Nephron progenitor cell (in vitro differentiated cells): Measurements from ENCODE around the gene FREY1.
A peak's percentile ranks its signal among the peaks of the same experiment; 100 is the strongest.

Source experiments
- DNase-seq: peaks from one replicate; pipeline ENCODE4 v3.0.0; 2021
- H3K27ac Mint-ChIP-seq: 2 replicates; pipeline ENCODE4 v1.8.0; 2021; ENCODE audit warnings: mild to moderate bottlenecking, moderate library complexity, mixed read lengths
- H3K27me3 Mint-ChIP-seq: 2 replicates; pipeline ENCODE4 v1.8.0; 2021; ENCODE audit warnings: mild to moderate bottlenecking, low read depth, mixed read lengths; ENCODE audit not compliant: poor library complexity
- H3K36me3 Mint-ChIP-seq: 2 replicates; pipeline ENCODE4 v1.8.0; 2021; ENCODE audit warnings: low read depth, mixed read lengths
- H3K4me1 Mint-ChIP-seq: 2 replicates; pipeline ENCODE4 v1.8.0; 2021; ENCODE audit warnings: mixed read lengths
- H3K4me3 Mint-ChIP-seq: 2 replicates; pipeline ENCODE4 v1.8.0; 2021; ENCODE audit warnings: mild to moderate bottlenecking, moderate library complexity, mixed read lengths
- H3K9me3 Mint-ChIP-seq: 2 replicates; pipeline ENCODE4 v1.8.0; 2021; ENCODE audit warnings: mild to moderate bottlenecking, moderate library complexity, mixed read lengths
- TF ChIP-seq, protein P1 (sequence below): fragments of 200-600 bp; sonication (generic); IDR thresholded peaks from 2 replicates; pipeline ENCODE4 v1.5.0; 2021; ENCODE audit warnings: antibody characterized with exemption

Gene FREY1

DNA sequence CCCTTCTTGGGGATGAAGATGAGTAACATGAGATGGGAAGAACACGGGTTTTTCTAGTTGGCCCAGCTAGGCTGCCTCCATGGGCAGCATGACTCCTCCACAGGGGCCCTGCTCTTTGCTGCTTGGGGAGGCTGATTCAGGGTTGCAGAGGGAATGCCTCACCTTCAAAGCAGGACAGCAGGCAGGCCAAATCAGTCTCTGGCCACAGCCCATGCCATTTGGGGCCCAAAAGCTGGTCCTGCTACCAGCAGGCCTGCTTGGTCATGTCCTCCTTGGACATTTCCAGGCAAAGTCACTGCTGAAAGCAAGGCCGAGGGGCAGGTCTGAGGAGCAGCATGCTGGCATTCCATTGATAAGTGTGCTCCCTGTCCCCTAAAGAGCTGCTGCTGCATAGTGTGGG is 35.4 kb downstream of the FREY1 start:
- Mint-ChIP-seq H3K4me3 (no peak overlapping the region), H3K36me3 (peaks cover 30% of the 10 kb centered on the region), H3K4me1 (no peaks in the 10 kb centered on the region), H3K27ac (peak overlapping the region; percentile 23), H3K9me3 (no peaks in the 10 kb centered on the region), H3K27me3 (no peaks in the 10 kb centered on the region)
- no peak for DNase-seq
- TF ChIP-seq, protein P1, sequence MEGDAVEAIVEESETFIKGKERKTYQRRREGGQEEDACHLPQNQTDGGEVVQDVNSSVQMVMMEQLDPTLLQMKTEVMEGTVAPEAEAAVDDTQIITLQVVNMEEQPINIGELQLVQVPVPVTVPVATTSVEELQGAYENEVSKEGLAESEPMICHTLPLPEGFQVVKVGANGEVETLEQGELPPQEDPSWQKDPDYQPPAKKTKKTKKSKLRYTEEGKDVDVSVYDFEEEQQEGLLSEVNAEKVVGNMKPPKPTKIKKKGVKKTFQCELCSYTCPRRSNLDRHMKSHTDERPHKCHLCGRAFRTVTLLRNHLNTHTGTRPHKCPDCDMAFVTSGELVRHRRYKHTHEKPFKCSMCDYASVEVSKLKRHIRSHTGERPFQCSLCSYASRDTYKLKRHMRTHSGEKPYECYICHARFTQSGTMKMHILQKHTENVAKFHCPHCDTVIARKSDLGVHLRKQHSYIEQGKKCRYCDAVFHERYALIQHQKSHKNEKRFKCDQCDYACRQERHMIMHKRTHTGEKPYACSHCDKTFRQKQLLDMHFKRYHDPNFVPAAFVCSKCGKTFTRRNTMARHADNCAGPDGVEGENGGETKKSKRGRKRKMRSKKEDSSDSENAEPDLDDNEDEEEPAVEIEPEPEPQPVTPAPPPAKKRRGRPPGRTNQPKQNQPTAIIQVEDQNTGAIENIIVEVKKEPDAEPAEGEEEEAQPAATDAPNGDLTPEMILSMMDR: no peak

DNA sequence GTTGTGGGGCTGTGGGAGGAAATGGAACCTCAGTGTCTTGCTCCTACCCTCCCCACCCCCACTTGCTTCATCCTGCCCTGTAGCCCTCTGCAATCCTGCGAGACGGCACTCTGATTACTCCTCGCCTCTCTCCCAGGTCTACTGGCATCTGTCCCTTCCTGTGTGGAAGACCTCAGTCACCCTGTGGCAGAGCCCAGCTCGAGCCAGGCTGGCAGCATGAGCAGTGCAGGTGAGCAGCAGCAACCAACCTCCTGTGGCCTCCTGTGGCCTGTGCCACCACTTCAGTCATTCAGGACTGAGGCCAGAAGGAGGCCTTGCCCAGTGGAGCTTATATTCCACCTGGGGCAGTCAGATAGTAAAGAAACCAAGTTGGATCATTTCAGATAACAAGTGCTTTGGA is 36.4 kb downstream of the FREY1 start:
- peaks cover 3% of the 10 kb centered on the region for H3K27me3 Mint-ChIP-seq
- no peak for DNase-seq
- peaks cover 33% of the 10 kb centered on the region for H3K36me3 Mint-ChIP-seq
- no peak overlapping the region for H3K4me3 Mint-ChIP-seq
- H3K9me3 Mint-ChIP-seq: no peaks in the 10 kb centered on the region
- no peak overlapping the region for H3K27ac Mint-ChIP-seq
- H3K4me1 Mint-ChIP-seq: peaks cover 4% of the 10 kb centered on the region
- TF ChIP-seq, protein P1: no peak

DNA sequence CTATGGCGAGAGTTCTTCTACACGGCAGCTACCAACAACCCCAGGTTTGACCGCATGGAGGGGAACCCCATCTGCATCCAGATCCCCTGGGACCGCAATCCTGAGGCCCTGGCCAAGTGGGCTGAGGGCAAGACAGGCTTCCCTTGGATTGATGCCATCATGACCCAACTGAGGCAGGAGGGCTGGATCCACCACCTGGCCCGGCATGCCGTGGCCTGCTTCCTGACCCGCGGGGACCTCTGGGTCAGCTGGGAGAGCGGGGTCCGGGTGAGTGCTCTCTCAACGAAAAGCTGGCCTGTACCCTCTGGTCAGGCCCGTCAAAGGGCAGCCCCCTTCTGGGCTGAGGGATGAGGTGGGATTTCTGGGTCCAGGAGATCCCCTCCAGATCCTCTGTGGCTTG is 37.5 kb downstream of the FREY1 start:
- peaks cover 9% of the 10 kb centered on the region for H3K4me1 Mint-ChIP-seq
- DNase-seq: no peak
- peaks cover 3% of the 10 kb centered on the region for H3K27me3 Mint-ChIP-seq
- no peak overlapping the region for H3K4me3 Mint-ChIP-seq
- no peaks in the 10 kb centered on the region for H3K9me3 Mint-ChIP-seq
- no peak overlapping the region for H3K27ac Mint-ChIP-seq
- H3K36me3 Mint-ChIP-seq: peaks cover 37% of the 10 kb centered on the region
- TF ChIP-seq, protein P1: no peak

DNA sequence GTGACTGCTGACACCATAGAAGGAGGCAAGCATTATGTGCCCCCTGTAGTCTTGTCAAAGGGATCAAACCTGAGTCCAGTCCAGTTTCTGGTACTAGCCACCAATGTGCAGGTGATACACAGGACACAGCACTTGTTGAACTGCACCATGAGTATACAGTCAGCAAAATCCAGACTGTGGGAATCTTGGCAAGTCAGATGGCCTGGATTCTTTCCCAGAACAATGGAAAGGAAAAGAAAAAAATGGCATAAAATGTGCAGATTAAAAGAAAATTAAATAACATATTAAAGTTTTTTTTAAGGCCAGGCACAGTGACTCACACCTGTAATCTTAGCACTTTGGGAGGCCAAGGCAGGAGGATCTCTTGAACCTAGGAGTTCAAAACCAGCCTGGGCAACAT is 43.0 kb downstream of the FREY1 start:
- H3K27ac Mint-ChIP-seq: no peak overlapping the region
- peaks cover 3% of the 10 kb centered on the region for H3K27me3 Mint-ChIP-seq
- no peaks in the 10 kb centered on the region for H3K9me3 Mint-ChIP-seq
- peaks cover 17% of the 10 kb centered on the region for H3K4me1 Mint-ChIP-seq
- TF ChIP-seq, protein P1: no peak
- H3K4me3 Mint-ChIP-seq: no peak overlapping the region
- peaks cover 45% of the 10 kb centered on the region for H3K36me3 Mint-ChIP-seq
- DNase-seq: no peak

DNA sequence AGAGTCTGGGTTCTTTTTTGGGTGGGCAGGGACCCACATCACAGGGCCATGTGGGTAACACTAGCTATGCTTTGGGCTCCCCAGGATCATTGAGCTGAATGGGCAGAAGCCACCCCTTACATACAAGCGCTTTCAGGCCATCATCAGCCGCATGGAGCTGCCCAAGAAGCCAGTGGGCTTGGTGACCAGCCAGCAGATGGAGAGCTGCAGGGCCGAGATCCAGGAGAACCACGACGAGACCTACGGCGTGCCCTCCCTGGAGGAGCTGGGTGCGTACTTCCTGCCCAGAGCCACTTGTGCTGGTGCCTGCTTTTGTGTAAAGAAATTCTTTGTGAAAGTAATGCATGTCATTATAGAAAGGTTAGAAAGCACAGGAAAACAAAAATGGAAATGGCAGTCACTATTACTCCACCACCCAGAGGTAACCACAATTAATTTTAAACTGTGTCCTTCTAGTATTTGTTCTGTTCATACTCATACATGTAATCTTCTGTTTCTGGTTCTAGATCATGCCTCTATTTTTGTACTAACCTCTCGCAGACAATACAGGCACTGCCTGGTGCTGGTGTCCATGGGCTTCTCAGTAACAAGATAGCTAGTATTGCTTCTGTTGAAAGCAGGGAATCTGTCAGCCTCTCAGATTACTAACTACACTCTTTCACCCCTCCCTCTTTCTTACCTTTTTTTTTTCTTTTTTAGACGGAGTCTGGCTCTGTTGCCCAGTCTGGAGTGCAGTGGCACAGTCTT is 46.1 kb downstream of the FREY1 start:
- DNase-seq: no peak
- TF ChIP-seq, protein P1: no peak
- H3K27ac Mint-ChIP-seq: peak overlapping the region; percentile 32

DNA sequence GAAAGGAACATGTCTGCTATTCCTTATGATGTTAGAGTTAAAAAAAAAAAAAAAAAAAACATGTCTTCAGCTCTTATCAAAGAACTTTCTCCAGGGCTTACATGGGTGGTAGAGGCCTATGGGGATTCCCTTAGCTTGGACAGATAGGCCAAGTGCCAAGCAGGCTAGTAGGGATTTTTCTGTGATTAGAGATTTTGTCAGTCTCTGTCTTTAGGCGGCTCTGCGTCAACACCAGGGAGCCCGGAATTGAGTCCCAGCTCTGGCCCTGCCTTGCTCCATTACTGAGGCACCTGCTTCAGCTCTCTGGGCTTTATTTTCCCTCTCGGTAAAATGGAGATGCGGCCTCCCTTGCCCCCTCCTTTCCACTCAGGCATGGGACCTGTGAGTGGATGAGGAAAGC is 46.7 kb downstream of the FREY1 start:
- no peak for DNase-seq
- peaks cover 36% of the 10 kb centered on the region for H3K36me3 Mint-ChIP-seq
- no peak overlapping the region for H3K27ac Mint-ChIP-seq
- TF ChIP-seq, protein P1: no peak
- H3K4me1 Mint-ChIP-seq: peaks cover 21% of the 10 kb centered on the region
- H3K27me3 Mint-ChIP-seq: no peaks in the 10 kb centered on the region
- H3K4me3 Mint-ChIP-seq: no peak overlapping the region
- no peaks in the 10 kb centered on the region for H3K9me3 Mint-ChIP-seq

More for the DNA sequence above, 46.1 kb downstream of the FREY1 start:
- H3K27me3 Mint-ChIP-seq: no peaks in the 10 kb centered on the region
- peaks cover 27% of the 10 kb centered on the region for H3K4me1 Mint-ChIP-seq
- no peak overlapping the region for H3K4me3 Mint-ChIP-seq
- no peaks in the 10 kb centered on the region for H3K9me3 Mint-ChIP-seq
- peaks cover 42% of the 10 kb centered on the region for H3K36me3 Mint-ChIP-seq
